C1 segment of cervical spinal cord (tissue), 14 donors: ENCODE results near the gene HTT.
A peak's percentile ranks its signal among the peaks of the same experiment; 100 is the strongest.

ENCODE experiments used
- DNase-seq, 14 donors: peaks; one replicate each; lab custom pipeline; 2025; lab: John Stamatoyannopoulos, UW

HTT gene

GRCh38 chr4:3074078-3074845 is at the start of gene HTT, which contains the start of gene HTT-AS:
TSS of gene HTT (plus strand) at chr4:3074681. CDS start at chr4:3074826, 145 bp downstream.
TSS of gene HTT-AS (minus strand) at chr4:3074538.
- DNase-seq: peak; percentile 87 to 100 (median 96)

DNA sequence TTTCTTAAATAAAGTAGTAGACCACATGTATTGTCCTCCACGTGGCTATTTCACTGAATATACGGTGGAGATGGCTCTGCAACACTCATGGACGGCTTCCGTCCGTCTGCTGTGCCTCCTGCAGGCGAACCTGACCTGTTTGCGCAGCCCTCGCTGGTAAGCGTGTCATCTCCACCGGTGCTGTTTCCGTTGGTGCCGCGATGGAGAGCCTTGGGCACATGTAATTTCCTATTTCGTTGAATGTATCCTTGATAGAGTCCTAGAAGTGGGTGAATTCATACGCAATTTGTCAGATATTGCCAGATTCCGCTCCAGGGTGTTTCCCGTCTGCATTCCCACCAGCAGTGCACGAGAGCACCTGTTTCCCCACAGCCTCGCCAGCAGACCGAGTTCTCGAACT is 48.6 kb upstream of the HTT start:
- no peak for DNase-seq

- DNase-seq: no peak
Measured at GRCh38 chr4:3026540-3026939, 47.9 kb upstream of the HTT start.

DNA sequence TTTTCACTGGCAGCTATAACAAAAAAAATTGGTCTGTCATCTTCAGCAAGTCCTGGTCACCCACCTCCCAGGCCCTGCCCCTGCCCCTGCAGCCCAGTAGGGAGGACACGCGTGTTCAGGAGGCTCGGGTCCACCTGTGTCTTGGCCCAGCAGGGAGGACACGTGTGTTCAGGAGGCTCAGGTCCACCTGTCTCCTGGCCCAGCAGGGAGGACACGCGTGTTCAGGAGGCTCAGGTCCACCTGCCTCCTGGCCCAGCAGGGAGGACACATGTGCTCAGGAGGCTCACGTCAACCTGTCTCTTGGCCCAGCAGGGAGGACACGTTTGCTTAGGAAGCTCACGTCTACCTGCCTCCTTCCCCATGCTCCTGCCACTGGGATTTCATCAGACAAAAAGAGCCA is 45.0 kb upstream of the HTT start:
- DNase-seq: no peak

GRCh38 chr4:3030566-3031356 is 43.7 kb upstream of the HTT start:
- no peak for DNase-seq

- no peak for DNase-seq
Measured at GRCh38 chr4:3031357-3032082, 43.0 kb upstream of the HTT start.

GRCh38 chr4:3034231-3034630 is 40.2 kb upstream of the HTT start:
- no peak for DNase-seq

GRCh38 chr4:3035249-3035648 is 39.2 kb upstream of the HTT start:
- no peak for DNase-seq

DNA sequence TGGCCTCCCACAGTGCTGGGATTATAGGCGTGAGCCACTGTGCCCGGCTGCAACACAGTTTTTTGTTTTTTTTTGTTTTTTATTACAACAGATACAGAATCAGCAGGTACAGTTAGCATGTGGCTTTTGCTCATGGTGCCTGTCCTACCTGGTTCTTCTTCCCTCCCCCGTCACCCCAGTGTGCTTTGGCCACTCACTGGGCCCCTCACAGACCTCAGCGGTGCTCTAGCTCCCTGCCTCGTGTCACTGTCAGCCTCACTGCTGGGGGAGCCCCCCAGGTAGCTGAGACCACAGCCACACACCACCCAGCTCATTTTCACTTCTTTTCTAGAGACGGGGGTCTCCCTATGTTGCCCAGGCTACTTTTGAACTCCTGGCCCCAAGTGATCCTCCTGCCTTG is 38.8 kb upstream of the HTT start:
- DNase-seq: no peak

DNA sequence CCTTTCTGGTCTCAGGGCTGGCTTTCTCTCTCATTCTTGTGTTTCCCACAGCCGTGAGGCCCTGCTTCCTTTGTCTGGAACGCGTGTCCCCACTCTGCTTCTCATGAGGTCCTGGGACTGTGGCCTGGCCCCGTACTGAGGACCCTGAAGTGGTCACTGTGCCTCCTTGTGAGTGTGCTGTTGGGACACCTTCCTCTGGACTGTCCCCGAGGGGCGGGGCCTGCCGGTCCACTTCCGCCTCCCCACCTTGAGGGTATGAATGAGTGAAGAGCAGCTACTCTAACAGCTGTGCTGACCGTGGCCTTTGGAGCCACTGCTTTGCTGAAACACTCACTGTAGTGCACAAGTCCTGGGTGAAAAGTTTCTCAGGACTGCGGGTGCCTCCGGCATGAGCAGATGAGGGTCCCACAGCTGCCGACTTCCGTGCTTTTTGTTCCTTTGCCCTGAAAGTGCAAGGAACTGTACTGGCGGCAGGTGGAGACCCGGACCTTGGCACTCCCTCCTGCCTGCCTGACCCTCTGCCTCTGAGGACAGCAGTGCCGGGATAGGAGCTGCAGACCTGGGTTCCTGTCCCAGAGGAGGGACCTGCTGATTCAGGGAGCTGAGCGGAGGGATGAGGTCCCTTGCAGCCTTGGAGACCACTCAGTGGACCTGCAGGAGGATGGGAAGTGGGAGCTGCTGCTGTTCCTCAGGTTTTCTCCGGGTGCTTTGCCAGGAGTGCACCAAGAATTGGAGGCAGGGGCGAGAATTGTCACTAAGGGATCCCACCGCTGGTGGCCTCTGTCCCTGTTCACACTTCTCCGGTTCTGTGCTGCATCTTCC is 38.1 kb upstream of the HTT start:
- DNase-seq: no peak

- peak in 1 of 14 donors; percentile 17 for DNase-seq
Measured at GRCh38 chr4:3037957-3038461, 36.5 kb upstream of the HTT start.

DNA sequence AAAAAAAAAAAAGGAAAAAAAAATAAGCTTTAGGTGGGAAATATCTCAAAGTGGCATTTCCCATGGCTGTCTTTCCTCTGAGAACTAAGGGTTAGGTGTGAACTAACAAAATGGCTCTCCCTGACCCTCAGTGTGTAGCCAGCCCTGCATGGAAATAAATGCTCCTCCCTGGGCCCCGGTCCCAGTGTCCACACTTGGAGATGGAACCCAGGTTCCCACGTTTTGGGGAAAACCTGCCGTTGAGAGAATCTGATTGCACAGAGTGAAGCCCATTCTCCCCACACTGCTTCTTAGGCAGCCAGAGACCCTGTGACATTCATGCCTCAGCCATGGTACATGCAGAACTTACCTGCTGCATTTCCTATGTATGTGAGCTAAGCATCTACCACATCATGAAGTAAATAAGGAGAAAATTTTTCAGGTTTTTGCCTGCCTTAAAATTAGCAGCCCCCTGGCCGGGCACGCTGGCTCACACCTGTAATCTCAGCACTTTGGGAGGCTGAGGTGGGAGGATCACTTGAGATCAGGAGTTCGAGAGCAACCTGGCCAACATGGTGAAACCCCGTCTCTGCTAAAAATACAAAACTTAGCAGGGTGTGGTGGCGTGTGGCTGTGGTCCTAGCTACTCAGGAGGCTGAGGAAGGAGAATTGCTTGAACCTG is 34.6 kb upstream of the HTT start:
- DNase-seq: no peak

- no peak for DNase-seq
Measured at GRCh38 chr4:3040452-3041191, 33.9 kb upstream of the HTT start.

DNA sequence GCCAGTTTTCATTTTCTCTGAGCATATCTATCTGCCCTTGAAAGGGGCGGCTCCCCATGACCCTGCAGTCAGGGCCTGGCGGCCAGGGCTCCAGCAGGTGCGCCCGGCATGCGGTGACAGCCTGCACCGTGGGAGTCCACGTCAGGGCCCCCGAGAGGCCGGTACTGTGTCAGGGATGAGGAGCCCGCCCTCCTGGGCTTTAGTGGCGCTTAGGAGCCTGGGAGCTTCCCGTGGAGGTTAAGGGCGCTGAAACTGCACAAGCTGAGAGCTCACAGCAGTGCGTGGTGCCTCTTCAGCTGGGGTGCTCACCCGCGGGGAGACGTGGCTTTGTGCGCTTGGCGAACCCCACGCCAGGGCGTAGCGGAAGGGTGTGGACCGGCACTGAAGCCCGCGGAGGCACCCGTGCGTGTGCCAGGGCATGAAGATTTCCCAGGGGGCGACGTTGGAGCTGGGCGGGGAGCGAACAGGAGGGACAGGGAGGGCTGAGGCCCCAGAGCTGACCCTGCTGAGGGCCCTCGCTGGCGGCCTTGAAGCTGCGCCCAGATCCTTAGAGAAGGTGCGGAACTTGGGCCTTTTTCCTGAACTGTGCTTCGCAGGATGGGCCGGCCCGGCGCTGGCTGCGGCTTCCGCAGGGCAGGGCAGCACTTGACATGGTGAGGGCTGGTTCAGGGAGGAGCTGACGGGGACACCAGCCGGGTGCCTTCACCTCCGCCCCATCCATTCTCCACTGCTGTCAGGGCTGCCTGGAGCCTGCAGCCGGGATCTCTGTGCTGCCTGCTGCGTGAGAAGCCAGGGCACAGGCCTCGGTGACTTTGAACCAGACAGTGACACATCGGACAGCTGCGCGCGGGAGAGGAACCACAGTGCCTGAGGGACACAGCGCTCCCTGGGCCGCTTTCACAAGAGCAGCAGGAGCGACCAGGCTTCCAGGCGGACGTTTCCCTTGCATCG is 33.0 kb upstream of the HTT start:
- peak in 6 of 14 donors; percentile 9 to 67 (median 38) for DNase-seq

GRCh38 chr4:3042226-3042625 is 32.3 kb upstream of the HTT start:
- DNase-seq: no peak

DNA sequence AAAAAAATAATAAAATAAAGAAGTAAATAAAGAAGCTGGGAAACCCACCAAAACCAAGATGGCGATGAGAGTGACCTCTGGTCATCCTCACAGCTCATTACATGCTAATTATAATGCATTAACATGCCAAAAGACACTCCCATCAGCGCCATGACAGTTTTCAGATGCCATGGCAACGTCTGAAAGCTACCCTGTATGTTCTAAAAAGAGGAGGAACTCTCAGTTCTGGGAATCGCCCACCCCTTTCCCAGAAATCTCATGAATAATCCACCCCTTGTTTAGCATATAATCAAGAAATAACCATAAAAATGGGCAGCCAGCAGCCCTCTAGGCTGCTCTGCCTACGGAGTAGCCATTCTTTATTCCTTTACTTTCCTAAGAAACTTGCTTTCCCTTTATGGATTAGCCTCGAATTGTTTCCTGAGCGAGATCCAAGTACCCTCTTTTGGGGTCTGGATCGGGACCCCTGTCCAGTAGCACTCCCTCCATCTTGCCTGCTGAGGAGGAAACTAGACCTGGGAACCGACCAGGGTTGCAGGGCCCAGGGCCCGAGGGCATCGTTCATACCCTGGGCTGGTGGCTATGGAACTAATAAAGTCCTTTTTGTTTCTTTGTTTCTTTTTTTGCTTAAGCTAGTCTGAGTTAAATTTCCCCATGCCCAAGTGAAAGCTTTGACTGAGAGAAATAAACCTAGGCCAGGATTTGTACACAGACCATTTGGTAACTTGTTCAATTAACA is 31.0 kb upstream of the HTT start:
- DNase-seq: no peak

DNA sequence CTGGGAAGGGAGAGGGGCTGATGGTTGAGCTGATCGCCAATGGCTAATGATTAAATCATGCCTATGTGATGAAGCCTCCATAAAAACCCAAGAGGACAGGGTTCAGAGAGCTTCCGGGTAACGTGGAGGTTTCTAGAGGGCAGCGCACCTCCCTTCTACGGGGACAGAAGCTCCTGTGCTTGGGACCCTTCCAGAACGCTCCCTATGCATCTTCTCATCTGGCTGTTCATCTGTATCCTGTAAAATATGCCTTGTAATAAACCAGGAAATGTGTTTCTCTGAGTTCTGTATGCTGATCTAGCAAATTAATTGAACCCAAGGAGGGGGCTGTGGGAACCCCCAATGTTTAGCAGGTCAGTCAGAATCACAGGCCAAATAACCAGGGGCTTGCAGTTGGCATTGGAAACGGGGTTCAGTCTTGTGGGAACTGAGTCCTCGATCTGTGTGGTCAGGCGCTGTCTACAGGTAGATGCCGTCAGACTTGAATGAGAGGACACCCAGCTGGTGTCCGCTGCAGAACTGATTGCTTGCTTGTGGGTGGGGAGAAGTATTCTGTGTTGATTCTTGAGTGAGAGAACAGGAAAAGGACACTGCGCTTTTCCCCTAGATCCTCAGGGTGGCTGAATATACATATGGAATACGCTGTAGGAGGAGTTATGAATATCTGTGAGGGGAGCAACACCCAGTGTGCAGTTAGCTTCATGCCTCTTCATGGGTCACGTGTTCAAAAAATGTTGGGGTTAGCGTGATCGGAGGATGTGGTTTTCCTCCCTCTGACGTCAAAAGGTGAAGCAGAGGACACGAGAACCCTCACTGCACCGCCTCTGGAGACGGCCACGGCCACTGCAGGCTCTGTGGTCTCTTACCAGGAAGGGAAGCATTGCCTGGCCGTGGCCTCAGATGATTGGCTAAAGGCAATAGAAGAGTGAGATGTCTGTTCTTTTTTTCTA is 29.3 kb upstream of the HTT start:
- DNase-seq: peak in 2 of 14 donors; percentile 19 to 31
